Epithelial cell of proximal tubule (primary cell): ENCODE measurements around the gene IL1A. TPM values are rescaled to one million over a fixed set of nuclear protein-coding genes. Genes with fewer than 3 reads are reported as not detected.

Source experiments
- DNase-seq: peaks from one replicate; pipeline ENCODE4 v3.0.0-alpha.2; 2011; ENCODE audit warnings: low read depth
- H3K4me3 ChIP-seq: 2 replicates; pipeline ENCODE4 v1.5.1; 2011; ENCODE audit warnings: low read depth, mild to moderate bottlenecking, low read length
- total RNA-seq: library from RNA; depleted of rRNA; stranded (reverse); fragments of >200 nt; gene quantifications from 2 replicates; pipeline ENCODE4 v1.2.3, GENCODE V29; 2015
- TF ChIP-seq, protein P1 (sequence below): conservative IDR thresholded peaks from 2 replicates; pipeline ENCODE4 v1.5.1; 2012; ENCODE audit warnings: low read depth, mild to moderate bottlenecking, low read length

IL1A gene
- total RNA-seq, 1 donor from 2014 or later = 1.4 TPM

DNA sequence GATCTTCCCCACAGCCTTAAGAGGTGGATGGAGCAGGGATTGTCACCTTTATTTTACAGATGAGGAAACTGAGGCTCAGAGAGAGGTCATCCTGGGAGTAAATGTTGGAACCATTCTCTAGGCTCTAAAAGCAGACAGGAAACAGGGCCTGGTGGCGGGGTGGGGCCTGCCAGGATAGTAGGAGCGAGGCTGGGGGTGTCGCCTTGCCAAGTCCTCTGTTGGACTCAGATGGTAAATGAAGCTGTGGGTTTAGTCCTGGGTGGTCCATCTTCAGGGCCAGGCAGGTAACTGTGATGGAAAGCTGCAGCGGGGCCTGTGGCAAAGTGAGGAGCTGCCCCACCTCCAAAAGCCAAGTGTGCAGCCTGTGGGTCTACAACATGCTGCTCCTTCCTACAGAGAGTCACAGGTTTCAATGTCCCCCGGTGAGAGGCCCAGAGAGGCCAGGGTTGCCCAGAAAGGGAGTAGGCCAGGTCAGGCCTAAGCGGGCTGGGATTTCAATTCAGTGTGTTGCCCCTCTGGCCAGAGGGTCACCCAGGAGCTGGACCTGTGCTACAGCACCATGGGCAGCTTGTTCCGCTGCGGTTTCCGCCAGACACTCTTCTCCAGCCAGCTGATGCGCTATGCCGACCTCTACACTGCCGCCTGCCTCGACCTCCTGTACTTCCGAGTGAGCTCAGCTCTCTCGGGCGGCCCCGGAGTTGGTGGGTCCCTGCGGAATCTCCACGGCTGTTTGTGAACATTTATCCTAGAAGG, 56.8 kb downstream of the IL1A start:
- DNase-seq = no peak
- TF ChIP-seq, protein P1, sequence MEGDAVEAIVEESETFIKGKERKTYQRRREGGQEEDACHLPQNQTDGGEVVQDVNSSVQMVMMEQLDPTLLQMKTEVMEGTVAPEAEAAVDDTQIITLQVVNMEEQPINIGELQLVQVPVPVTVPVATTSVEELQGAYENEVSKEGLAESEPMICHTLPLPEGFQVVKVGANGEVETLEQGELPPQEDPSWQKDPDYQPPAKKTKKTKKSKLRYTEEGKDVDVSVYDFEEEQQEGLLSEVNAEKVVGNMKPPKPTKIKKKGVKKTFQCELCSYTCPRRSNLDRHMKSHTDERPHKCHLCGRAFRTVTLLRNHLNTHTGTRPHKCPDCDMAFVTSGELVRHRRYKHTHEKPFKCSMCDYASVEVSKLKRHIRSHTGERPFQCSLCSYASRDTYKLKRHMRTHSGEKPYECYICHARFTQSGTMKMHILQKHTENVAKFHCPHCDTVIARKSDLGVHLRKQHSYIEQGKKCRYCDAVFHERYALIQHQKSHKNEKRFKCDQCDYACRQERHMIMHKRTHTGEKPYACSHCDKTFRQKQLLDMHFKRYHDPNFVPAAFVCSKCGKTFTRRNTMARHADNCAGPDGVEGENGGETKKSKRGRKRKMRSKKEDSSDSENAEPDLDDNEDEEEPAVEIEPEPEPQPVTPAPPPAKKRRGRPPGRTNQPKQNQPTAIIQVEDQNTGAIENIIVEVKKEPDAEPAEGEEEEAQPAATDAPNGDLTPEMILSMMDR = no peak
- no peak overlapping the region for H3K4me3 ChIP-seq

DNA sequence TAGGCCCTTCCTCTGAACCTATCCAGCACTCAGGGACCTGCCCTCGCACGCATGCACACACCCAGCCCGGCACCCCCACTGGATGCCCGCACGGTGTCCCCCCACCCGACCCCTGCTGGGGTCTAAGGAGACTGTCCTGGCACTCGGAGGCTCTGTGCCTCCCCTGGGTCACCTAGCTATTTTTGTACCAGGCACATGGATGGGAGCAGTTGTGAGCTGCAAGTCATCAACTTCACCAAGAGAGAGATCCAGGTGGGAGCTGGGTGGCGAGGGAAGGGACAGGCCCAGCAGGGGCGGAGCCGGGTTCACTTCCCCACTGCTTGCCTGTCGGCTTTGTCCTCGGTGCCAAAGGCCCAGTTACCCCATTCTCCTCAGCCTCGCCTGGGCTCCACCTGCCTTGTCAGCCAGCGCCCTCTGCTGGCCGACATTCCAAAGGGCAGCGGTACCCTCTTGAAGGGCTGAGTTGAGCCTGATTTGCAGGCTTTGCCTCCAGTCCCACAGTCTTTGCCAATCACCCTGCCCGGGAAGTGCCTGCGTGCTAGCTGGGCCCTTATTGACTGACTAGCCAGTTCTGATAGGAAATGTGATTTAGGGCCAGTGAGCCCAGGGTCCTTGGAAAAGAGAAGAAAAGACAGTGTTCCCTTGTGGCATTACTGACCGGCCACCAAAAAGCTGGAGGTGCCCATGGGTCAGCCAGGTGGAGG, 57.7 kb downstream of the IL1A start:
- DNase-seq = no peak
- no peak overlapping the region for H3K4me3 ChIP-seq
- TF ChIP-seq, protein P1 = peak; percentile 97

DNA sequence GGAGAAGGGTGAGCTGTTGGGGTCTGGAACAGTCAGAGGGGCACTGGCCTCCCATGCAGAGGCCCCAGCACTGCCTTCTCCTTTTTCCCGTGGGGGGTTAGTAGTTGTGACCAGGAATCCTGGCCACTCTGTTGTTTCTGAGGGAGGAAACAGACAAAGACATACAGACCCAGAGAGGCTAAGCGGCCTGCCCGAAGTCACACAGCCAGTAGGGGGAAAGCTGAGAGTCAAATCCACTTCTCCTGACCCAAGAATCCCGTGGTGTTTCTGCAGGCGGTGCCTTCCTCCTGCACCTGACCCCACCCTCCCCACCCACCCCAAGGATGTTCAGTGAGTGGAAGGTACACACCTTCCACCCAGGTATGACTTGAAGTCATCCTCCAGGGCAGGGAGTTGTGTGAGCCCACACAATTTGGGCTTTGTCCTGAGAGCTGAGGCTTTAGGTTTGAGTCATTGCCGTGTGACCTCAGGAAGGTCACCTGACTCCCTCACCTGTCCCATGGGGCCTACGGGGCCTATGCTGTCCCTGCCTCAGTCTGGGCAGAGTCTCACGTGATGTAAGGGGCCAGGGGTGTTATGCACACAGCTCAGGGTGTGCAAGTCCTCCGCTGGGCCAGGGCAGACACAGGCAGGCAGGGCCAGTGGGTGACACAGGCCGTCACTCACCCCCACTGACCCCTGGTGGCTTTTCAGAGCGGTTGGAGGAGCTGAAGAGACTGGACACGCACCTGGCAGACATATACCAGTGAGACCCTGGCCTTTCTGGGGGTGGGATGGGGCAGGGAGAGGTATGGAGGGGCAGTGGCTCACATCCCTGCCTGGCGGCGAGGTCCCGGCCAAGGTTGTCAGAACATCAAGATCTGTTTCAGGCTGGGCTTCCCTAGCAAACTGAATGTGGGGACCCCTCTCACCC, 58.5 kb downstream of the IL1A start:
- no peak overlapping the region for H3K4me3 ChIP-seq
- TF ChIP-seq, protein P1 = no peak
- DNase-seq = no peak

DNA sequence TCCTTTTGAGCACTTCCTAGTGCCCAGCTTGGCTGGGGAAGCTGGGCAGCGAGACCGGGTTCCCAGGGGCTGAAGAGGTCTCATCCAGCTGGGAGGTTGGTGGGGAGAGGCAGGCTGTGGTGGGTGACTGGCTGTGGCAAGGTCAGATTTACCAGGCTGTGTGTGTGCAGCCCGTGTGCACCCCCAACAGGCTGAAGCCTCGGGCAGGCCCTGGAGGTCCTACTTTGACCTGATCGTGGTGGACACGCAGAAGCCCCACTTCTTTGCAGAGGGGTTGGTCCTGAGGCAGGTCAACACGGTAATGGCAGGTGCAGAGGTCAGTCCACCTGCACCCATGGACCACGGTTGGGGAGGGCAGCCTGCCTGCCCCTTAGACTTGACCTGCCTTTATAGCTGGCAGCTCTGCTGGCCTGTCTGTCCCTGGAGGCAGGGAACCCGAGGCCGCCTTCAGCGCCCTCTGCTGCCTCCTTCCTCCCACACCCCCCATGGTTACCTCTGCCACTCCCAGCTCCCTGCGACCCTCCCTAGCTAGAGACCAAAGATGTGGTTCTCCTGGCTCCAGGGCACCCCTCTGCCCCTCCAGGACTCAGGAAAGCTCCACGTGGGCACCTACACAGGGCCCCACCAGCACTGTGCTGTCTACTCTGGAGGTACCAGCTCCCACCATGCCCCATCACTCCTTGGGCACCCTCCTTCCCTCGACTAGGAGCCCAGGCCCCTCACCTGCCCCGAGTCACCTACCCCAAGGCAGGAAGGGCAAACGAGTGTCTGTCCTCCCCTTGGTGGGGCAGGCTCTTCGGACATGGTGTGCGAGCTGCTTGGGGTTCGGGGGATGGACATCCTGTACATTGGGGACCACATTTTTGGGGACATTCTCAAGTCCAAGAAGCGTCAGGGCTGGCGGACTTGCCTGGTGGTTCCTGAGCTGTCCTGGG, 59.4 kb downstream of the IL1A start:
- TF ChIP-seq, protein P1 = peak; percentile 46
- DNase-seq = no peak
- no peak overlapping the region for H3K4me3 ChIP-seq

DNA sequence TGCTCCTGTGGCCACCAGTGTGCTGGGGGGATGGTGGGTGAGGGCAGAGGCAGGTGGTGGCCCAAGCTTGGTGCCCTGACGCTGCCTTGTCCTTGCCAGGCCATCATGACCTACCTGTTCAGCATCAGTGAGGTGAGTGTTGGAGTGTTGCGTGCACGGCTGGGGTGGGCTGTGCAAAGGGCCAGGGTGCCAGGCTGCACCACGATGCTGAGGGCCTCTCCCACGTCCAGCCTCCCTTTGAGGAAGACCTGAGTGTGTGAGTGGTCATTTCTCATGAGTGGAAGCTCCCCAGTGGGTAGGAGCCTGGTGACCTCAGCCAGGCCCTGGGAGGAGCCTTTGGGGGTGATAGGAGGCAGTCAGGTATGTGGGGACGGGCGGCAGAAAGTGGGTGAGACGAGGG, 60.3 kb downstream of the IL1A start:
- TF ChIP-seq, protein P1 = no peak
- no peak for DNase-seq
- H3K4me3 ChIP-seq = no peak overlapping the region

Other genes with a start within 250 kb of the IL1A start
- gene POLR1B, start 242.0 kb downstream of the IL1A start, total RNA-seq = 9.7 and 26.3 TPM in 2 replicates
- gene CHCHD5, start 199.9 kb downstream of the IL1A start, total RNA-seq = 30.4 and 42.3 TPM in 2 replicates
- 60.1 and 89.7 TPM in 2 replicates for gene SLC20A1, start 138.6 kb downstream of the IL1A start, total RNA-seq
- gene NT5DC4, start 63.5 kb downstream of the IL1A start, total RNA-seq = not detected in 2 replicates
- gene CKAP2L, start 19.9 kb downstream of the IL1A start, total RNA-seq = 18.8 and 23.4 TPM in 2 replicates
- gene IL1B, start 52.3 kb upstream of the IL1A start, total RNA-seq = 0.65 TPM in 1 of 2 replicates, not detected in the other
- not detected in 2 replicates for gene IL37, start 126.7 kb upstream of the IL1A start, total RNA-seq
- not detected in 2 replicates for gene IL36G, start 193.5 kb upstream of the IL1A start, total RNA-seq
- gene IL36A, start 221.0 kb upstream of the IL1A start, total RNA-seq = not detected in 2 replicates